ENCODE data around the gene AP1B1. TPM values are rescaled to one million over a fixed set of nuclear protein-coding genes. Genes with fewer than 3 reads are reported as not detected.

AP1B1 gene
- polyA plus RNA-seq, 1 donor from 2014 or later, result 43.8 TPM

GRCh38 chr22:29310065-29310862, 78.1 kb downstream of the AP1B1 start:
- no peak for TF ChIP-seq EP300 (conservative IDR thresholded peaks at IDR 0.05; ENCODE audit: poor library complexity, severe bottlenecking)
- no peak for TF ChIP-seq EZH2 (IDR thresholded peaks at IDR 0.05; ENCODE audit: borderline replicate concordance, insufficient read depth, low read length, poor library complexity, severe bottlenecking)
- TF ChIP-seq REST (IDR thresholded peaks at IDR 0.05; ENCODE audit: borderline replicate concordance), result no peak
- TF ChIP-seq MXI1 (conservative IDR thresholded peaks at IDR 0.05; ENCODE audit: poor library complexity, severe bottlenecking), result no peak
- TF ChIP-seq SMC3 (conservative IDR thresholded peaks at IDR 0.05; ENCODE audit: poor library complexity), result no peak
- no peak for TF ChIP-seq TAF1 (IDR thresholded peaks at IDR 0.05; ENCODE audit: low read depth)
- no peak for TF ChIP-seq RAD21 (conservative IDR thresholded peaks at IDR 0.05)
- Histone ChIP-seq H3K4me3 (ENCODE audit: low read length) (no peak overlapping the region), H3K36me3 (ENCODE audit: insufficient read depth, low read length) (no peaks in the 10 kb centered on the region), H4K20me1 (ENCODE audit: insufficient read depth) (no peaks in the 10 kb centered on the region), H3K27ac (ENCODE audit: low read length) (no peak overlapping the region), H3K9ac (ENCODE audit: low read length) (no peak overlapping the region), H2AFZ (ENCODE audit: low read depth, low read length) (no peak overlapping the region), H3K4me2 (ENCODE audit: low read length) (no peak overlapping the region), H3K79me2 (replicated peaks; ENCODE audit: insufficient read depth, low read length) (no peaks in the 10 kb centered on the region), H3K9me3 (ENCODE audit: low read length) (no peaks in the 10 kb centered on the region), H3F3A (ENCODE audit: insufficient read depth, low read length, poor library complexity, severe bottlenecking) (no peaks in the 10 kb centered on the region), H3K9me2 (ENCODE audit: insufficient read depth, low read length) (no peaks in the 10 kb centered on the region), H3K27me3 (ENCODE audit: insufficient read depth, low read depth, low read length) (peaks cover 40% of the 10 kb centered on the region)

GRCh38 chr22:29309332-29310064, 78.9 kb downstream of the AP1B1 start:
- Histone ChIP-seq H3K27ac (ENCODE audit: low read length) (no peak overlapping the region), H3K4me2 (ENCODE audit: low read length) (no peak overlapping the region), H2AFZ (ENCODE audit: low read depth, low read length) (no peak overlapping the region), H4K20me1 (ENCODE audit: insufficient read depth) (no peaks in the 10 kb centered on the region), H3K36me3 (ENCODE audit: insufficient read depth, low read length) (no peaks in the 10 kb centered on the region), H3K9me3 (ENCODE audit: low read length) (no peaks in the 10 kb centered on the region), H3K9ac (ENCODE audit: low read length) (no peak overlapping the region), H3F3A (ENCODE audit: insufficient read depth, low read length, poor library complexity, severe bottlenecking) (no peaks in the 10 kb centered on the region), H3K4me3 (ENCODE audit: low read length) (no peak overlapping the region), H3K79me2 (replicated peaks; ENCODE audit: insufficient read depth, low read length) (no peaks in the 10 kb centered on the region), H3K9me2 (ENCODE audit: insufficient read depth, low read length) (no peaks in the 10 kb centered on the region), H3K27me3 (ENCODE audit: insufficient read depth, low read depth, low read length) (peaks cover 32% of the 10 kb centered on the region)
- TF ChIP-seq SMC3 (conservative IDR thresholded peaks at IDR 0.05; ENCODE audit: poor library complexity) (no peak), MXI1 (conservative IDR thresholded peaks at IDR 0.05; ENCODE audit: poor library complexity, severe bottlenecking) (no peak), CTCF (IDR thresholded peaks at IDR 0.05; ENCODE audit: poor library complexity, severe bottlenecking) (no peak), EZH2 (IDR thresholded peaks at IDR 0.05; ENCODE audit: borderline replicate concordance, insufficient read depth, low read length, poor library complexity, severe bottlenecking) (no peak), RAD21 (conservative IDR thresholded peaks at IDR 0.05) (no peak), POLR2AphosphoS5 (IDR thresholded peaks at IDR 0.05) (no peak), REST (IDR thresholded peaks at IDR 0.05; ENCODE audit: borderline replicate concordance) (no peak)
